GM12892 (cell line): ENCODE data around the gene GAB2.

Experiments
- POLR2A ChIP-seq: IDR thresholded peaks from 2 replicates; pipeline ENCODE4 v1.6.1; 2011; ENCODE audit warnings: low read depth, low read length, control low read depth
- TAF1 ChIP-seq: IDR thresholded peaks from 2 replicates; pipeline ENCODE4 v1.6.1; 2011; ENCODE audit warnings: low read depth, mild to moderate bottlenecking, control low read depth, low read length, borderline replicate concordance

DNA sequence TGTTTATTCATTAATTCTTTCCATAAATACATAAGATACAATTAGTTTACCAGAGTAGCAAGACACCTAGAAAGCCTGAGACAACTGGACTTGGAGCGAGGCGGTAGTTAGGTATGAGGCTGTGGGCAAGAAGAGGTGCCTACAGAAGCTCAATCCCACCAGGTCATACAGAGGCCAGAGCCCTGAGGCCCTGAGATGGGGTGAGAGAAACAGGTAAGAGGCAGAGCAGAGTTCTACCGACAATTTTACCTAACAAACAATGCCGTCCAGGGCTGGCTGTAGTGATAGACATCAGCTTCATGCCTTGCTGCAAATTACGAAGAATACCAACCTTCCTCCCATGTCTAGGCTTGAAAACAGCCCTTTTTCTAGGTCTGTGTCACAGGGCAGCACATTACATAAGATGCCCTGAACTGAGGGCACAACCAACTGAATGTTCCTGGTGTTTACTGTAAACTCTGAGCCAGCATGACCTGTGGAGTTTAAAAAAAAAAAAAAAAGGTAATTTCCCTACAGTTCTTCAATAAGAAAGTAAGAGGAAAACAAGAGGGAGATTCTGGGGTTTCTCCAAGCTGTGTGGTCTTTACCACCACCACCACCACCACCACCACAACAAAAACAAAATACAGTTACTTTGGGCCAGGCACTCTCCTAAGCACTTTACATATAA is 105.8 kb downstream of the GAB2 start:
- no peak for TF ChIP-seq POLR2A
- TF ChIP-seq TAF1 = no peak
